ENCODE data around the gene CCN6. TPM values are rescaled to one million over a fixed set of nuclear protein-coding genes. Genes with fewer than 3 reads are reported as not detected.

CCN6 gene
- total RNA-seq, 1 experiment from 2014 or later: not detected

- Histone ChIP-seq H3K9me3 (no peaks in the 10 kb centered on the region), H3K36me3 (ENCODE audit: control insufficient read depth, insufficient read depth, low read length) (no peaks in the 10 kb centered on the region), H3K27me3 (replicated peaks; ENCODE audit: control insufficient read depth, insufficient read depth, low read length) (no peaks in the 10 kb centered on the region), H3K4me1 (no peaks in the 10 kb centered on the region), H3K4me3 (ENCODE audit: low read depth, low read length) (no peak overlapping the region)
- Mint-ChIP-seq H3K27ac (ENCODE audit: unreplicated experiment) (no peak overlapping the region), H3K9me3 (ENCODE audit: unreplicated experiment) (no peaks in the 10 kb centered on the region), H3K4me3 (ENCODE audit: unreplicated experiment) (no peak overlapping the region), H3K4me1 (ENCODE audit: low read depth, unreplicated experiment) (no peaks in the 10 kb centered on the region), H3K36me3 (ENCODE audit: insufficient read depth, unreplicated experiment) (no peaks in the 10 kb centered on the region), H3K27me3 (ENCODE audit: insufficient read depth, unreplicated experiment) (no peaks in the 10 kb centered on the region)
- POLR2A ChIA-PET: no interaction called here
- CTCF ChIA-PET: interaction anchor here (0.6 kb wide), 1 partner anchor 957 kb away, joined by 3 read pairs; no protein-coding TSS in a partner anchor
- intact Hi-C loops (cut with micrococcal nuclease; ENCODE audit: unreplicated experiment): no loop called here
- no peak for TF ChIP-seq CTCF (IDR thresholded peaks at IDR 0.05; ENCODE audit: insufficient read depth in 1 of 2, low read depth in 1 of 2, low read length in 1 of 2, severe bottlenecking in 1 of 2, unreplicated experiment in 1 of 2)
- no TSS peak for BruUV-seq (replicated peaks)
- no peak for DNase-seq
Measured at GRCh38 chr6:112015725-112016124, 38.2 kb upstream of the CCN6 start.

GRCh38 chr6:112016320-112016719 is 37.6 kb upstream of the CCN6 start:
- Histone ChIP-seq H3K36me3 (ENCODE audit: control insufficient read depth, insufficient read depth, low read length) (no peaks in the 10 kb centered on the region), H3K9me3 (no peaks in the 10 kb centered on the region), H3K27me3 (replicated peaks; ENCODE audit: control insufficient read depth, insufficient read depth, low read length) (no peaks in the 10 kb centered on the region), H3K4me3 (ENCODE audit: low read depth, low read length) (no peak overlapping the region), H3K4me1 (no peaks in the 10 kb centered on the region)
- no peaks in the 10 kb centered on the region for H3K27me3 Mint-ChIP-seq (ENCODE audit: insufficient read depth, unreplicated experiment)
- ChIA-PET CTCF (no interaction called here), POLR2A (no interaction called here)
- no peaks in the 10 kb centered on the region for H3K36me3 Mint-ChIP-seq (ENCODE audit: insufficient read depth, unreplicated experiment)
- no peaks in the 10 kb centered on the region for H3K9me3 Mint-ChIP-seq (ENCODE audit: unreplicated experiment)
- intact Hi-C loops (cut with micrococcal nuclease; ENCODE audit: unreplicated experiment): no loop called here
- DNase-seq: no peak
- H3K4me3 Mint-ChIP-seq (ENCODE audit: unreplicated experiment): no peak overlapping the region
- BruUV-seq (replicated peaks): no TSS peak
- H3K27ac Mint-ChIP-seq (ENCODE audit: unreplicated experiment): no peak overlapping the region
- H3K4me1 Mint-ChIP-seq (ENCODE audit: low read depth, unreplicated experiment): no peaks in the 10 kb centered on the region
- no peak for TF ChIP-seq CTCF (IDR thresholded peaks at IDR 0.05; ENCODE audit: insufficient read depth in 1 of 2, low read depth in 1 of 2, low read length in 1 of 2, severe bottlenecking in 1 of 2, unreplicated experiment in 1 of 2)

- Mint-ChIP-seq H3K4me3 (ENCODE audit: unreplicated experiment) (no peak overlapping the region), H3K4me1 (ENCODE audit: low read depth, unreplicated experiment) (no peaks in the 10 kb centered on the region), H3K27ac (ENCODE audit: unreplicated experiment) (no peak overlapping the region), H3K27me3 (ENCODE audit: insufficient read depth, unreplicated experiment) (no peaks in the 10 kb centered on the region), H3K36me3 (ENCODE audit: insufficient read depth, unreplicated experiment) (no peaks in the 10 kb centered on the region), H3K9me3 (ENCODE audit: unreplicated experiment) (no peaks in the 10 kb centered on the region)
- H3K9me3 ChIP-seq: no peaks in the 10 kb centered on the region
- CTCF ChIA-PET: no interaction called here
- H3K4me3 ChIP-seq (ENCODE audit: low read depth, low read length): no peak overlapping the region
- no TSS peak for BruUV-seq (replicated peaks)
- intact Hi-C loops (cut with micrococcal nuclease; ENCODE audit: unreplicated experiment): no loop called here
- no peaks in the 10 kb centered on the region for H3K36me3 ChIP-seq (ENCODE audit: control insufficient read depth, insufficient read depth, low read length)
- no peak for TF ChIP-seq CTCF (IDR thresholded peaks at IDR 0.05; ENCODE audit: insufficient read depth in 1 of 2, low read depth in 1 of 2, low read length in 1 of 2, severe bottlenecking in 1 of 2, unreplicated experiment in 1 of 2)
- H3K4me1 ChIP-seq: no peaks in the 10 kb centered on the region
- POLR2A ChIA-PET: no interaction called here
- no peaks in the 10 kb centered on the region for H3K27me3 ChIP-seq (replicated peaks; ENCODE audit: control insufficient read depth, insufficient read depth, low read length)
- no peak for DNase-seq
Measured at GRCh38 chr6:112017169-112017568, 36.7 kb upstream of the CCN6 start.

Data from Caco-2 (cell line).